Large intestine (tissue), 1 donor: ENCODE measurements around the gene CDKN1A. TPM values are rescaled to one million over a fixed set of nuclear protein-coding genes. Genes with fewer than 3 reads are reported as not detected.

ENCODE experiments used
- polyA plus RNA-seq: library from polyadenylated mRNA; unstranded; fragments of 120-200 nt; gene quantifications from one replicate; pipeline ENCODE4 v1.2.1, GENCODE V29; 2013

The CDKN1A gene
- polyA plus RNA-seq, 1 donor, result 183 TPM

Other genes with a start within 250 kb of the CDKN1A start
- gene PXT1, start 235.9 kb upstream of the CDKN1A start, polyA plus RNA-seq, result 0.24 TPM
- gene KCTD20, start 235.7 kb upstream of the CDKN1A start, polyA plus RNA-seq, result 32.1 TPM
- 43.3 TPM for gene STK38, start 131.2 kb upstream of the CDKN1A start, polyA plus RNA-seq
- 438 TPM for gene SRSF3, start 84.4 kb upstream of the CDKN1A start, polyA plus RNA-seq
- 0.04 TPM for gene RAB44, start 19.1 kb downstream of the CDKN1A start, polyA plus RNA-seq
- 3.9 TPM for gene CPNE5, start 160.7 kb downstream of the CDKN1A start, polyA plus RNA-seq
- gene PPIL1, start 196.1 kb downstream of the CDKN1A start, polyA plus RNA-seq, result 35.1 TPM
- gene C6orf89, start 207.2 kb downstream of the CDKN1A start, polyA plus RNA-seq, result 35.5 TPM